Measurements from ENCODE around the gene VCY1B.
"Not testable (repeated sequence)": the region's sequence is repeated elsewhere in the genome, so short reads cannot be mapped to it uniquely, and the experiment has no call there.

The VCY1B gene

DNA sequence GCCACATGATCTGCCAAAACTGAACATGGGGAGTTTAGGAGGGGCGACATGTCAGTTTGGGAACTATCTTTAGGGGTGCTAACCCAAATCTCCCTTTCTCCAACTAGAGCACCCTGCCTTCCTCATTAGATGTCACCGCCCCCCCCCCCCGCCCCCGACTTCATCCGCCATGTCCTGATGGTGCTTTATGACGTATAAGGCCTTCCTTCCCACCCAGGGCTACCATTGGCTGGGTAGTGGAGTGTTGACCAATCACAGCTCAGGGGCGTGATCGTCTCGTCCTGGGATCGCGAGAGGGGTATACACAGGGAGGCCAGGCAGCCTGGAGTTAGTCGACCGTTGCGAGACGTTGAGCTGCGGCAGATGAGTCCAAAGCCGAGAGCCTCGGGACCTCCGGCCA lies at the start of gene VCY1B:
Gene VCY1B (plus strand): TSS at position 301 of the 400 bp plus-strand sequence. CDS start 63 bp downstream, at position 364.
- not testable (repeated sequence) for DNase-seq

DNA sequence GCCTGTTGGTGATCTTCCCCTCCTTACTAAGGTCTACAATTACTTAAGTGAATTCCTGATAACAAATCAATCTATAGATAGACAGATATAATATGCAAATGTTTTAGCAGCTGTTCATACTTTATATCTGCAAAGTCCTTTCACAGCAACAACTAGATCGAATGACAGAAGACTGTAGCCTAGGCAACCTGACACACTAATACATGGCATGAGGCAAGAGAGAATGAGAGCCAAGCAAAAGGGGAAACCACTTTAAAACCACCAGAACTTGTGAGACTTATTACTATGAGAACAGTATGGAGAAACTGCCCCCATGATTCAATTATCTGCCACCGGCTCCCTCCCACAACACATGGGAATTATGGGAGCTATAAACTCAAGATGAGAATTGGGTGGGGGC lies 44.1 kb upstream of the VCY1B start:
- DNase-seq: not testable (repeated sequence)

DNA sequence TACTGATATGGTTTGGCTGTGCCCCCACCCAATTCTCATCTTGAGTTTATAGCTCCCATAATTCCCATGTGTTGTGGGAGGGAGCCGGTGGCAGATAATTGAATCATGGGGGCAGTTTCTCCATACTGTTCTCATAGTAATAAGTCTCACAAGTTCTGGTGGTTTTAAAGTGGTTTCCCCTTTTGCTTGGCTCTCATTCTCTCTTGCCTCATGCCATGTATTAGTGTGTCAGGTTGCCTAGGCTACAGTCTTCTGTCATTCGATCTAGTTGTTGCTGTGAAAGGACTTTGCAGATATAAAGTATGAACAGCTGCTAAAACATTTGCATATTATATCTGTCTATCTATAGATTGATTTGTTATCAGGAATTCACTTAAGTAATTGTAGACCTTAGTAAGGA lies 25.6 kb upstream of the VCY1B start:
- not testable (repeated sequence) for DNase-seq

DNA sequence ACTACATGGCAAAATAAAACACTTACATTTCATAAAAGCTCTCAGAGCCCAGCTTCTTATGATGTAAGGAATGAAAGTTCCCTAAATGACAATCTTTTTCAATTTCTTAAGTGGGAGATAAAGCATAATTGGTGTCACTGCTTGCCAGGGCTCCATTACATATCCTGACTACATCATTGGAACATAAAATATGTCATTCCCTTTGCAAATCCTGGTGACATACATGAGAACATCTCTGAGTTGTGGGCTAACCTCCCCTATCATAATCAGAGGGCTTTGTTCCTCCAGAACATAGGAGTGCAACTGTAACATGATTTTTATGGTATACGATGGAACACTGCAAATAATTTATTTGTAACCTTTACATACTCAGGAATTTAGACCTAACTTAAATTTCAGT lies 29.9 kb downstream of the VCY1B start:
- DNase-seq: no peak

All from activated CD4-positive, CD25-positive, alpha-beta regulatory T cell treated with anti-CD3 and anti-CD28 coated beads, Interleukin-2, amount 50 U/mL, for 72 hours (primary cell).